ENCODE results near the gene DNAJA2. TPM values are rescaled to one million over a fixed set of nuclear protein-coding genes. Genes with fewer than 3 reads are reported as not detected.
A peak's percentile ranks its signal among the peaks of the same experiment; 100 is the strongest.

DNAJA2 gene
- total and polyA plus RNA-seq, 4 donors, result 80.2 to 102 (median 87.5) TPM

- Histone ChIP-seq H3K4me1 (ENCODE audit: control insufficient read depth, insufficient read depth, low read length) (no peaks in the 10 kb centered on the region), H3K27ac (ENCODE audit: low read depth, low read length) (no peak overlapping the region), H3K4me3 (ENCODE audit: low read depth, low read length) (no peak overlapping the region), H3K27me3 (ENCODE audit: control insufficient read depth, insufficient read depth, low read length) (no peaks in the 10 kb centered on the region), H3K36me3 (ENCODE audit: control insufficient read depth, insufficient read depth, low read length) (no peaks in the 10 kb centered on the region), H3K9me3 (ENCODE audit: control insufficient read depth, insufficient read depth, low read length) (no peaks in the 10 kb centered on the region)
- DNase-seq (ENCODE audit: low read depth in 4 of 6, low spot score in 6 of 6), result no peak
- WGBS (ENCODE audit: insufficient coverage), result no CpG with 5 or more reads among the region's 1 CpG
Measured at GRCh38 chr16:46980926-46981325, 7.5 kb upstream of the DNAJA2 start.

GRCh38 chr16:46976550-46976949 lies 3.1 kb upstream of the DNAJA2 start:
- 88% methylated on average over 1 of the region's 4 CpGs for WGBS (ENCODE audit: insufficient coverage)
- H3K27ac ChIP-seq (ENCODE audit: low read depth, low read length), result no peak overlapping the region
- DNase-seq (ENCODE audit: low read depth in 4 of 6, low spot score in 6 of 6), result no peak
- no peaks in the 10 kb centered on the region for H3K36me3 ChIP-seq (ENCODE audit: control insufficient read depth, insufficient read depth, low read length)
- H3K4me1 ChIP-seq (ENCODE audit: control insufficient read depth, insufficient read depth, low read length), result no peaks in the 10 kb centered on the region
- H3K27me3 ChIP-seq (ENCODE audit: control insufficient read depth, insufficient read depth, low read length), result no peaks in the 10 kb centered on the region
- H3K4me3 ChIP-seq (ENCODE audit: low read depth, low read length), result no peak overlapping the region
- no peaks in the 10 kb centered on the region for H3K9me3 ChIP-seq (ENCODE audit: control insufficient read depth, insufficient read depth, low read length)

- DNase-seq (ENCODE audit: low read depth in 4 of 6, low spot score in 6 of 6), result no peak
- Histone ChIP-seq H3K9me3 (ENCODE audit: control insufficient read depth, insufficient read depth, low read length) (no peaks in the 10 kb centered on the region), H3K27me3 (ENCODE audit: control insufficient read depth, insufficient read depth, low read length) (no peaks in the 10 kb centered on the region), H3K27ac (ENCODE audit: low read depth, low read length) (no peak overlapping the region), H3K36me3 (ENCODE audit: control insufficient read depth, insufficient read depth, low read length) (no peaks in the 10 kb centered on the region), H3K4me3 (ENCODE audit: low read depth, low read length) (no peak overlapping the region), H3K4me1 (ENCODE audit: control insufficient read depth, insufficient read depth, low read length) (no peaks in the 10 kb centered on the region)
- WGBS (ENCODE audit: insufficient coverage), result 100% methylated on average over 2 of the region's 4 CpGs
Measured at GRCh38 chr16:46975908-46976470, 2.5 kb upstream of the DNAJA2 start.

- peaks cover 4% of the 10 kb centered on the region for H3K4me1 ChIP-seq (ENCODE audit: control insufficient read depth, insufficient read depth, low read length)
- H3K36me3 ChIP-seq (ENCODE audit: control insufficient read depth, insufficient read depth, low read length), result peaks cover 7% of the 10 kb centered on the region
- no peak for DNase-seq (ENCODE audit: low read depth in 4 of 6, low spot score in 6 of 6)
- no peaks in the 10 kb centered on the region for H3K27me3 ChIP-seq (ENCODE audit: control insufficient read depth, insufficient read depth, low read length)
- WGBS (ENCODE audit: insufficient coverage), result 100% methylated on average over 3 of the region's 11 CpGs
- no peaks in the 10 kb centered on the region for H3K9me3 ChIP-seq (ENCODE audit: control insufficient read depth, insufficient read depth, low read length)
- H3K27ac ChIP-seq (ENCODE audit: low read depth, low read length), result no peak overlapping the region
- H3K4me3 ChIP-seq (ENCODE audit: low read depth, low read length), result no peak overlapping the region
Measured at GRCh38 chr16:46975165-46975564, 1.7 kb upstream of the DNAJA2 start.

- no peaks in the 10 kb centered on the region for H3K27me3 ChIP-seq (ENCODE audit: control insufficient read depth, insufficient read depth, low read length)
- H3K36me3 ChIP-seq (ENCODE audit: control insufficient read depth, insufficient read depth, low read length), result peaks cover 9% of the 10 kb centered on the region
- H3K27ac ChIP-seq (ENCODE audit: low read depth, low read length), result no peak overlapping the region
- WGBS (ENCODE audit: insufficient coverage), result 90% methylated on average over 3 of the region's 6 CpGs
- no peak overlapping the region for H3K4me3 ChIP-seq (ENCODE audit: low read depth, low read length)
- no peaks in the 10 kb centered on the region for H3K9me3 ChIP-seq (ENCODE audit: control insufficient read depth, insufficient read depth, low read length)
- H3K4me1 ChIP-seq (ENCODE audit: control insufficient read depth, insufficient read depth, low read length), result peaks cover 6% of the 10 kb centered on the region
- peak in 1 of 6 donors; percentile 7 for DNase-seq (ENCODE audit: low read depth in 4 of 6, low spot score in 6 of 6)
Measured at GRCh38 chr16:46974352-46974751, 878 bp upstream of the DNAJA2 start.

- Histone ChIP-seq H3K27me3 (ENCODE audit: control insufficient read depth, insufficient read depth, low read length) (no peaks in the 10 kb centered on the region), H3K27ac (ENCODE audit: low read depth, low read length) (peak overlapping the region; percentile 93), H3K4me3 (ENCODE audit: low read depth, low read length) (peak overlapping the region; percentile 75), H3K36me3 (ENCODE audit: control insufficient read depth, insufficient read depth, low read length) (peaks cover 11% of the 10 kb centered on the region), H3K4me1 (ENCODE audit: control insufficient read depth, insufficient read depth, low read length) (peaks cover 6% of the 10 kb centered on the region), H3K9me3 (ENCODE audit: control insufficient read depth, insufficient read depth, low read length) (no peaks in the 10 kb centered on the region)
- peak in 1 of 6 donors; percentile 40 for DNase-seq (ENCODE audit: low read depth in 4 of 6, low spot score in 6 of 6)
- WGBS (ENCODE audit: insufficient coverage), result 0% methylated on average over 6 of the region's 14 CpGs
Measured at GRCh38 chr16:46973996-46974324, 486 bp upstream of the DNAJA2 start.

GRCh38 chr16:46972429-46973206 lies 856 bp downstream of the DNAJA2 start:
- H3K4me3 ChIP-seq (ENCODE audit: low read depth, low read length), result peak overlapping the region; percentile 75
- under 1% methylated on average over 38 of the region's 48 CpGs for WGBS (ENCODE audit: insufficient coverage)
- H3K36me3 ChIP-seq (ENCODE audit: control insufficient read depth, insufficient read depth, low read length), result peaks cover 14% of the 10 kb centered on the region
- H3K27me3 ChIP-seq (ENCODE audit: control insufficient read depth, insufficient read depth, low read length), result no peaks in the 10 kb centered on the region
- H3K27ac ChIP-seq (ENCODE audit: low read depth, low read length), result peak overlapping the region; percentile 69
- peaks cover 6% of the 10 kb centered on the region for H3K4me1 ChIP-seq (ENCODE audit: control insufficient read depth, insufficient read depth, low read length)
- H3K9me3 ChIP-seq (ENCODE audit: control insufficient read depth, insufficient read depth, low read length), result no peaks in the 10 kb centered on the region
- peak in 3 of 6 donors; percentile 17 to 73 (median 50) for DNase-seq (ENCODE audit: low read depth in 4 of 6, low spot score in 6 of 6)

- no peaks in the 10 kb centered on the region for H3K27me3 ChIP-seq (ENCODE audit: control insufficient read depth, insufficient read depth, low read length)
- 94% methylated on average over 2 of the region's 7 CpGs for WGBS (ENCODE audit: insufficient coverage)
- DNase-seq (ENCODE audit: low read depth in 4 of 6, low spot score in 6 of 6), result no peak
- H3K36me3 ChIP-seq (ENCODE audit: control insufficient read depth, insufficient read depth, low read length), result peaks cover 25% of the 10 kb centered on the region
- no peak overlapping the region for H3K27ac ChIP-seq (ENCODE audit: low read depth, low read length)
- no peak overlapping the region for H3K4me3 ChIP-seq (ENCODE audit: low read depth, low read length)
- no peaks in the 10 kb centered on the region for H3K9me3 ChIP-seq (ENCODE audit: control insufficient read depth, insufficient read depth, low read length)
- H3K4me1 ChIP-seq (ENCODE audit: control insufficient read depth, insufficient read depth, low read length), result peaks cover 6% of the 10 kb centered on the region
Measured at GRCh38 chr16:46971271-46971670, 2.2 kb downstream of the DNAJA2 start.

GRCh38 chr16:46970089-46970488 lies 3.4 kb downstream of the DNAJA2 start:
- H3K27me3 ChIP-seq (ENCODE audit: control insufficient read depth, insufficient read depth, low read length), result no peaks in the 10 kb centered on the region
- no peaks in the 10 kb centered on the region for H3K9me3 ChIP-seq (ENCODE audit: control insufficient read depth, insufficient read depth, low read length)
- no peak overlapping the region for H3K27ac ChIP-seq (ENCODE audit: low read depth, low read length)
- peaks cover 35% of the 10 kb centered on the region for H3K36me3 ChIP-seq (ENCODE audit: control insufficient read depth, insufficient read depth, low read length)
- peaks cover 6% of the 10 kb centered on the region for H3K4me1 ChIP-seq (ENCODE audit: control insufficient read depth, insufficient read depth, low read length)
- H3K4me3 ChIP-seq (ENCODE audit: low read depth, low read length), result no peak overlapping the region
- peak in 2 of 6 donors; percentile 9 to 58 for DNase-seq (ENCODE audit: low read depth in 4 of 6, low spot score in 6 of 6)
- 83% methylated on average over 1 of the region's 2 CpGs for WGBS (ENCODE audit: insufficient coverage)

GRCh38 chr16:46968063-46968435 lies 5.4 kb downstream of the DNAJA2 start:
- no peak for DNase-seq (ENCODE audit: low read depth in 4 of 6, low spot score in 6 of 6)
- Histone ChIP-seq H3K4me1 (ENCODE audit: control insufficient read depth, insufficient read depth, low read length) (peaks cover 6% of the 10 kb centered on the region), H3K36me3 (ENCODE audit: control insufficient read depth, insufficient read depth, low read length) (peaks cover 51% of the 10 kb centered on the region), H3K4me3 (ENCODE audit: low read depth, low read length) (no peak overlapping the region), H3K9me3 (ENCODE audit: control insufficient read depth, insufficient read depth, low read length) (no peaks in the 10 kb centered on the region), H3K27ac (ENCODE audit: low read depth, low read length) (no peak overlapping the region), H3K27me3 (ENCODE audit: control insufficient read depth, insufficient read depth, low read length) (no peaks in the 10 kb centered on the region)
- no CpG with 5 or more reads among the region's 2 CpGs for WGBS (ENCODE audit: insufficient coverage)
